ENCODE measurements around the gene MYO1D. TPM values are rescaled to one million over a fixed set of nuclear protein-coding genes. Genes with fewer than 3 reads are reported as not detected.

Gene MYO1D
- total and polyA plus RNA-seq, 4 donors: 22.0 to 75.8 (median 61.4) TPM

DNA sequence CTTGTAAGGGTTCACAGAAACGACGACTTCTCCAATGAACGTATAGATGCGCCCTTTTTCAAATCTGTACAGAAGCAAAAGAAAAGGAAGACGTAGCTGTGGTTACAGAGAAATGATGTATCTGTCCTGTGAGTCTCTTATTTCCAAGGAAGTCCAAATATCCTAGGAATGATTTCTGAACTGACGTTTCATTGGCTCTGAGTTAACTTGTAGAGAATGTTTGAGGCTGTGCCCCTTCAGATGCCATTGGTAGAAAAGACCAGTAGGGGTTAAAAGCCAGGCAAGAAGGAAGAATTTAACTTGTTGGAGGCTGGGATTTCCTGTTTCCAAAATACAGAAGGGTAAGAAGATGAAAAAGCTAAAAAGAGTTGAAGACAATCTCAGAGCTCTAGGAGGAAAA lies 96.2 kb downstream of the MYO1D start:
- Histone ChIP-seq H3K27ac (ENCODE audit: low read depth in 1 of 2, low read length in 1 of 2) (no peak overlapping the region), H3K4me3 (no peak overlapping the region), H3K27me3 (ENCODE audit: control insufficient read depth in 3 of 3, insufficient read depth in 3 of 3, low read length in 2 of 3) (no peaks in the 10 kb centered on the region), H3K9ac (ENCODE audit: insufficient read depth in 1 of 2, low read length in 2 of 2) (no peak overlapping the region), H3K4me1 (ENCODE audit: control insufficient read depth in 5 of 5, insufficient read depth in 5 of 5, low read length in 5 of 5) (no peaks in the 10 kb centered on the region), H3K36me3 (ENCODE audit: control insufficient read depth in 4 of 4, insufficient read depth in 4 of 4, low read length in 4 of 4) (no peaks in the 10 kb centered on the region), H3K9me3 (ENCODE audit: control insufficient read depth in 4 of 4, insufficient read depth in 3 of 4, low read length in 3 of 4) (no peaks in the 10 kb centered on the region)
- 90% methylated on average over 6 of the region's 6 CpGs for WGBS, 2 donors
- DNase-seq (no peak), ATAC-seq (ENCODE audit: insufficient read depth, low FRiP score) (no peak)
- TF ChIP-seq, protein P1, sequence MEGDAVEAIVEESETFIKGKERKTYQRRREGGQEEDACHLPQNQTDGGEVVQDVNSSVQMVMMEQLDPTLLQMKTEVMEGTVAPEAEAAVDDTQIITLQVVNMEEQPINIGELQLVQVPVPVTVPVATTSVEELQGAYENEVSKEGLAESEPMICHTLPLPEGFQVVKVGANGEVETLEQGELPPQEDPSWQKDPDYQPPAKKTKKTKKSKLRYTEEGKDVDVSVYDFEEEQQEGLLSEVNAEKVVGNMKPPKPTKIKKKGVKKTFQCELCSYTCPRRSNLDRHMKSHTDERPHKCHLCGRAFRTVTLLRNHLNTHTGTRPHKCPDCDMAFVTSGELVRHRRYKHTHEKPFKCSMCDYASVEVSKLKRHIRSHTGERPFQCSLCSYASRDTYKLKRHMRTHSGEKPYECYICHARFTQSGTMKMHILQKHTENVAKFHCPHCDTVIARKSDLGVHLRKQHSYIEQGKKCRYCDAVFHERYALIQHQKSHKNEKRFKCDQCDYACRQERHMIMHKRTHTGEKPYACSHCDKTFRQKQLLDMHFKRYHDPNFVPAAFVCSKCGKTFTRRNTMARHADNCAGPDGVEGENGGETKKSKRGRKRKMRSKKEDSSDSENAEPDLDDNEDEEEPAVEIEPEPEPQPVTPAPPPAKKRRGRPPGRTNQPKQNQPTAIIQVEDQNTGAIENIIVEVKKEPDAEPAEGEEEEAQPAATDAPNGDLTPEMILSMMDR (IDR thresholded peaks at IDR 0.05; ENCODE audit: control extremely low read depth, extremely low read depth): no peak

GRCh38 chr17:32777922-32778321 lies 99.0 kb downstream of the MYO1D start:
- DNase-seq (no peak), ATAC-seq (ENCODE audit: insufficient read depth, low FRiP score) (no peak)
- H3K36me3 ChIP-seq (ENCODE audit: control insufficient read depth in 4 of 4, insufficient read depth in 4 of 4, low read length in 4 of 4): no peaks in the 10 kb centered on the region
- no peak overlapping the region for H3K4me3 ChIP-seq
- no peaks in the 10 kb centered on the region for H3K9me3 ChIP-seq (ENCODE audit: control insufficient read depth in 4 of 4, insufficient read depth in 3 of 4, low read length in 3 of 4)
- H3K9ac ChIP-seq (ENCODE audit: insufficient read depth in 1 of 2, low read length in 2 of 2): no peak overlapping the region
- no peak overlapping the region for H3K27ac ChIP-seq (ENCODE audit: low read depth in 1 of 2, low read length in 1 of 2)
- H3K4me1 ChIP-seq (ENCODE audit: control insufficient read depth in 5 of 5, insufficient read depth in 5 of 5, low read length in 5 of 5): no peaks in the 10 kb centered on the region
- TF ChIP-seq, protein P1 (IDR thresholded peaks at IDR 0.05; ENCODE audit: control extremely low read depth, extremely low read depth): no peak
- H3K27me3 ChIP-seq (ENCODE audit: control insufficient read depth in 3 of 3, insufficient read depth in 3 of 3, low read length in 2 of 3): no peaks in the 10 kb centered on the region

DNA sequence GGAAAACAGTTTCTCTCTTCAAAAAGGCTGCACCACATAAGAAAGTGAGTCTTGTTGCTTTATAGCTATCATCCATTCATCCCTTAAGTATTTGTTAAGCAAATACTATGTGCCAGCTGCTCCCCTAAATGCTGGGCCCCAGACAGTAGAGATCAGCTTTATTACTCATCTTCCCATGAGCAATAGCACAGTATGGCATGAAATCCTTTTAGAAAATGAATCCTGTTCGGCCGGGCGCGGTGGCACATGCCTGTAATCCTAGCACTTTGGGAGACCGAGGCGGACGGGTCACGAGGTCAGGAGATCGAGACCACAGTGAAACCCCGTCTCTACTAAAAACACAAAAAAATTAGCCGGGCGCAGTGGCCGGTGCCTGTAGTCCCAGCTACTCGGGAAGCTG lies 99.5 kb downstream of the MYO1D start:
- no peak for DNase-seq
- no peak overlapping the region for H3K4me3 ChIP-seq
- no peak overlapping the region for H3K27ac ChIP-seq (ENCODE audit: low read depth in 1 of 2, low read length in 1 of 2)
- H3K9me3 ChIP-seq (ENCODE audit: control insufficient read depth in 4 of 4, insufficient read depth in 3 of 4, low read length in 3 of 4): no peaks in the 10 kb centered on the region
- TF ChIP-seq, protein P1 (IDR thresholded peaks at IDR 0.05; ENCODE audit: control extremely low read depth, extremely low read depth): no peak
- H3K9ac ChIP-seq (ENCODE audit: insufficient read depth in 1 of 2, low read length in 2 of 2): no peak overlapping the region
- H3K27me3 ChIP-seq (ENCODE audit: control insufficient read depth in 3 of 3, insufficient read depth in 3 of 3, low read length in 2 of 3): no peaks in the 10 kb centered on the region
- H3K36me3 ChIP-seq (ENCODE audit: control insufficient read depth in 4 of 4, insufficient read depth in 4 of 4, low read length in 4 of 4): no peaks in the 10 kb centered on the region
- no peaks in the 10 kb centered on the region for H3K4me1 ChIP-seq (ENCODE audit: control insufficient read depth in 5 of 5, insufficient read depth in 5 of 5, low read length in 5 of 5)
- WGBS, 2 donors: 98% methylated on average over 14 of the region's 14 CpGs
- no peak for ATAC-seq (ENCODE audit: insufficient read depth, low FRiP score)

DNA sequence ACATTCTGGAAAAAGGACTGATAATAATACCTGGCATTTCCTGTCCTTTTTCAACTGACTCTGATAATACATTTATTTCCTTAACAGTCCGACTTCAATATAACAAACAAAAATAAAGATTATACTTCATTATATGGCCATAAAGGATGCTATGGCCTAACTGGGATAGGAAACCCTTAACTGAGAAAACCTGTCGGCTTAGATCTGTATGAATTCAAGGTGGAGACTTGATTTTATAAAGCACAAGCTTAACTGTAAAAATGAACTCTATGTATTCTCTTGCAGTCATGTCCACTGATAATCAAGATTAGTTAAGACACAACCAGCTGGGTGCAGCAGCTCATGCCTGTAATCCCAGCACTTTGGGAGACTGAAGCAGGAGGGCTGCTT lies 102.2 kb downstream of the MYO1D start:
- Histone ChIP-seq H3K4me3 (no peak overlapping the region), H3K27ac (ENCODE audit: low read depth in 1 of 2, low read length in 1 of 2) (no peak overlapping the region), H3K4me1 (ENCODE audit: control insufficient read depth in 5 of 5, insufficient read depth in 5 of 5, low read length in 5 of 5) (no peaks in the 10 kb centered on the region), H3K36me3 (ENCODE audit: control insufficient read depth in 4 of 4, insufficient read depth in 4 of 4, low read length in 4 of 4) (peaks cover 0 to 3% (median 0%) of the 10 kb centered on the region in 4 donors), H3K27me3 (ENCODE audit: control insufficient read depth in 3 of 3, insufficient read depth in 3 of 3, low read length in 2 of 3) (no peaks in the 10 kb centered on the region), H3K9me3 (ENCODE audit: control insufficient read depth in 4 of 4, insufficient read depth in 3 of 4, low read length in 3 of 4) (no peaks in the 10 kb centered on the region), H3K9ac (ENCODE audit: insufficient read depth in 1 of 2, low read length in 2 of 2) (no peak overlapping the region)
- TF ChIP-seq, protein P1 (IDR thresholded peaks at IDR 0.05; ENCODE audit: control extremely low read depth, extremely low read depth): no peak
- DNase-seq (no peak), ATAC-seq (ENCODE audit: insufficient read depth, low FRiP score) (no peak)
- 88 to 89% methylated on average over 2 of the region's 2 CpGs for WGBS, 2 donors
